Upper lobe of left lung (tissue), 4 donors: Measurements from ENCODE around the gene CYP19A1.

Experiments
- CTCF ChIP-seq, 6 experiments: fragments of 450-650 bp in 4 of 6; fragments of 200-600 bp in 2 of 6; sonication (generic) in 2 of 6; IDR thresholded peaks; one replicate each; pipeline ENCODE4 v1.5.1; 2016 to 2019; ENCODE audit warnings: antibody characterized with exemption in 6 of 6
- EP300 ChIP-seq, 4 donors: sonication (generic); formaldehyde crosslinking; IDR thresholded peaks; one replicate each; pipeline ENCODE4 v1.5.1; 2017; ENCODE audit warnings: antibody characterized with exemption in 4 of 4, control low read depth in 2 of 4
- POLR2A ChIP-seq, 4 donors: fragments of 450-650 bp; IDR thresholded peaks; one replicate each; pipeline ENCODE4 v1.5.1; 2016 to 2017; ENCODE audit warnings: antibody characterized with exemption in 4 of 4, mild to moderate bottlenecking in 2 of 4
- POLR2AphosphoS5 ChIP-seq, 2 donors: sonication (generic); formaldehyde crosslinking; IDR thresholded peaks; one replicate each; pipeline ENCODE4 v1.5.1; 2017; ENCODE audit warnings: antibody characterized with exemption in 2 of 2

- TF ChIP-seq POLR2A (IDR thresholded peaks at IDR 0.05) = no peak
- no peak for TF ChIP-seq CTCF (IDR thresholded peaks at IDR 0.05)
- no peak for TF ChIP-seq EP300 (IDR thresholded peaks at IDR 0.05)
- no peak for TF ChIP-seq POLR2AphosphoS5 (IDR thresholded peaks at IDR 0.05)
Observed at GRCh38 chr15:51200792-51201191, 137.6 kb downstream of the CYP19A1 start.
